NCI-H82 treated with DMSO at 0.1 percent for 48 hours (cell line): Measurements from ENCODE around the gene GNPTG.

Experiments used
- DNase-seq: peaks from one replicate; lab custom pipeline; 2025; ENCODE audit not compliant: unreplicated experiment; lab: John Stamatoyannopoulos, UW

GNPTG gene

GRCh38 chr16:1371054-1371978 is 19.6 kb downstream of the GNPTG start:
- DNase-seq: no peak

- DNase-seq: no peak
Measured at GRCh38 chr16:1372292-1372950, 20.7 kb downstream of the GNPTG start.

GRCh38 chr16:1374418-1375297 is 22.9 kb downstream of the GNPTG start:
- DNase-seq: no peak

- DNase-seq: no peak
Measured at GRCh38 chr16:1375298-1375640, 23.5 kb downstream of the GNPTG start.

GRCh38 chr16:1375741-1376410 is 24.1 kb downstream of the GNPTG start:
- no peak for DNase-seq

- DNase-seq: no peak
Measured at GRCh38 chr16:1377406-1378010, 25.8 kb downstream of the GNPTG start.

GRCh38 chr16:1378087-1378803 is 26.5 kb downstream of the GNPTG start:
- no peak for DNase-seq

GRCh38 chr16:1378804-1379303 is 27.1 kb downstream of the GNPTG start:
- no peak for DNase-seq

GRCh38 chr16:1379304-1380076 is 27.8 kb downstream of the GNPTG start:
- no peak for DNase-seq

GRCh38 chr16:1380195-1380594 is 28.5 kb downstream of the GNPTG start:
- no peak for DNase-seq

GRCh38 chr16:1381612-1382406 is 30.1 kb downstream of the GNPTG start:
- no peak for DNase-seq

- no peak for DNase-seq
Measured at GRCh38 chr16:1383556-1383955, 31.8 kb downstream of the GNPTG start.

- no peak for DNase-seq
Measured at GRCh38 chr16:1385232-1385631, 33.5 kb downstream of the GNPTG start.

- no peak for DNase-seq
Measured at GRCh38 chr16:1387331-1387730, 35.6 kb downstream of the GNPTG start.

GRCh38 chr16:1389762-1390161 is 38.0 kb downstream of the GNPTG start:
- no peak for DNase-seq

GRCh38 chr16:1390239-1390779 is 38.6 kb downstream of the GNPTG start:
- no peak for DNase-seq

- DNase-seq: no peak
Measured at GRCh38 chr16:1392826-1393225, 41.1 kb downstream of the GNPTG start.
